Aorta (tissue), 5 donors: ENCODE data around the gene TMEM81. TPM values are rescaled to one million over a fixed set of nuclear protein-coding genes. Genes with fewer than 3 reads are reported as not detected.

Experiments used
- ATAC-seq: fragments of 200-7000 bp; cut with Tn5 transposase; one replicate; pipeline ENCODE4 v1.9.1; 2022; ENCODE audit warnings: moderate library complexity; ENCODE audit not compliant: low FRiP score
- DNase-seq, 2 donors: peaks; one replicate each; pipeline ENCODE4 v3.0.0-alpha.2; 2020
- H3K27ac ChIP-seq, 2 donors: one replicate each; pipeline ENCODE4 v1.5.1; 2013; ENCODE audit warnings: low read length in 2 of 2, mild to moderate bottlenecking in 2 of 2, moderate library complexity in 2 of 2, control low read depth in 1 of 2, inconsistent platforms in 1 of 2, low read depth in 1 of 2
- H3K27me3 ChIP-seq, 2 donors: one replicate each; pipeline ENCODE4 v1.6.1; 2013; ENCODE audit warnings: control low read depth in 1 of 2, low read length in 1 of 2, mild to moderate bottlenecking in 1 of 2, moderate library complexity in 1 of 2; ENCODE audit not compliant: insufficient read depth in 2 of 2, control insufficient read depth in 1 of 2
- H3K36me3 ChIP-seq, 2 donors: one replicate each; pipeline ENCODE4 v1.6.1; 2013; ENCODE audit warnings: control low read depth in 1 of 2, low read length in 1 of 2, mild to moderate bottlenecking in 1 of 2; ENCODE audit not compliant: insufficient read depth in 2 of 2, control insufficient read depth in 1 of 2
- H3K4me1 ChIP-seq, 2 donors: one replicate each; pipeline ENCODE4 v1.6.1; 2013; ENCODE audit warnings: low read length in 2 of 2, control low read depth in 1 of 2, mild to moderate bottlenecking in 1 of 2, moderate library complexity in 1 of 2; ENCODE audit not compliant: insufficient read depth in 2 of 2, control insufficient read depth in 1 of 2
- H3K4me3 ChIP-seq, 2 donors: one replicate each; pipeline ENCODE4 v1.5.1; 2013; ENCODE audit warnings: low read length in 2 of 2, control low read depth in 1 of 2, mild to moderate bottlenecking in 1 of 2
- H3K9me3 ChIP-seq: one replicate; pipeline ENCODE4 v1.6.1; 2013; ENCODE audit warnings: mild to moderate bottlenecking, low read length; ENCODE audit not compliant: control insufficient read depth
- WGBS, 2 donors: extraction: QIAGEN DNeasy Blood & Tissue Kit; methylation state at CpG; one replicate each; pipeline ENCODE4 v1.1.7; 2013; 5-methylcytosine and 5-hydroxymethylcytosine counted together
- intact Hi-C, 2 donors: fragments of 100-400 bp; cut with DNase I; formaldehyde crosslinking; loops; one replicate each; pipeline versions ENCODE4 v1.14.2 to v1.15.0; 2022
- polyA plus RNA-seq, 2 donors: library from polyadenylated mRNA; stranded (reverse); fragments of 200-250 nt; gene quantifications; one replicate each; pipeline ENCODE4 v1.2.3, GENCODE V29; 2013
- total RNA-seq, 2 donors: library from RNA; stranded (reverse); fragmentation: NEBNext Ultra II Directional; extraction: Animal tissue kit (Norgen Biotek cat#: 25700); gene quantifications; one replicate each; pipeline ENCODE4 v1.2.1, GENCODE V29; 2021
- donor health status: healthy with polysubstance abuse.
- donor health status: Bipolar disorder and iron deficiency.
- donor health status: DM: no; HTN: no; CAD: no.
- donor health status: DM: no; HTN: no; CAD: no.
- donor health status: DM: yes; HTN: yes; CAD: no.

The TMEM81 gene
- total and polyA plus RNA-seq, 4 donors = 1.1 to 4.1 (median 2.7) TPM

- Histone ChIP-seq H3K9me3 (no peaks in the 10 kb centered on the region), H3K36me3 (no peaks in the 10 kb centered on the region), H3K4me1 (no peaks in the 10 kb centered on the region), H3K27ac (no peak overlapping the region), H3K27me3 (no peaks in the 10 kb centered on the region), H3K4me3 (no peak overlapping the region)
- DNase-seq = no peak
- WGBS, 2 donors = 24 to 28% methylated on average over 6 of the region's 6 CpGs
- intact Hi-C loops = no loop called here
- no peak for ATAC-seq
Measured at GRCh38 chr1:205049479-205049878, 34.8 kb downstream of the TMEM81 start.

DNA sequence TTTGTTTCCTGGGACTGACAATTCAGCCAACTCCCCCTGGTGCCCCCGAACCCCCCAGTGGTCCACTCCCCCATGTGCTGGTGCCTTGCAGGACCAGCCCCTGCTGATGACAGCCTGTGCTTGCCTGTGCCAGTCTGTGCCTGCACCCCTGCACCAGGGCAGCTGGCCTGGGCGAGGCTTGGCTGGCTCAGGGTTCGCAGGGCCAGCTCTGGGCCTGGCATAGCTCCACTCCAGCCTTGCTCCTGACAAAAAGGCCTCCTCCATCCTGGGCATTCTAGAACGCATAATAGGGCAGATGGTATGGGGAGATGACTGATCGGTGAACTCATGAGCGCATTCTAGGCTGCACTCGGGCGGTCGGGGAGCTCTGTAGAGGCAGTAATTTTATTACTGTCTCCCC is 35.9 kb downstream of the TMEM81 start:
- Histone ChIP-seq H3K9me3 (no peaks in the 10 kb centered on the region), H3K27ac (no peak overlapping the region), H3K27me3 (no peaks in the 10 kb centered on the region), H3K36me3 (no peaks in the 10 kb centered on the region), H3K4me3 (no peak overlapping the region), H3K4me1 (no peaks in the 10 kb centered on the region)
- intact Hi-C loops = no loop called here
- ATAC-seq = no peak
- no peak for DNase-seq
- 67 to 70% methylated on average over 9 of the region's 9 CpGs for WGBS, 2 donors

DNA sequence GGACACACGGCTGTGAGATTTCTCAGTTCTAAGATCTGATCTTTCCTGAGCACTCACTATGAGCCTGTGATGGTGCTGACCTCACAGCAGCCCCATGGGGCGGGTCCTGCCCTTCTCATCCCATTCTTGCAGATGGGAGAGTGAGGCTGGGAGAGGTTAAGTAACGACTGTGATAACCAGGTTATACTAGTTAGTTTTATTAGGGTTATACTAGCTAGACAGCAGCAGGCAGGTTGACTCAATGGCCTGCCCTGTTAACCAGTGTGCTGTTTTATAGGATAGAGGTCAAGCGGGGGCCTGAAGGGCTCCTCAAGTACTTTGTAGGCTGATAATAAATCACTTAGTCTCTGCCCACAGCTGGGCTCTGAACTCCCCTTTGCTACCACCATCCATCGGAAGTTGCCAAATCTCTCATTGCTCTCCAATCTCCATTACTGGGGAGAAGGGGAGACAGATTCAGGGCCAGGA is 36.5 kb downstream of the TMEM81 start:
- H3K9me3 ChIP-seq = no peaks in the 10 kb centered on the region
- no peak overlapping the region for H3K4me3 ChIP-seq
- no peaks in the 10 kb centered on the region for H3K36me3 ChIP-seq
- intact Hi-C loops = no loop called here
- 83 to 85% methylated on average over 5 of the region's 5 CpGs for WGBS, 2 donors
- H3K4me1 ChIP-seq = no peaks in the 10 kb centered on the region
- ATAC-seq (no peak), DNase-seq (no peak)
- no peaks in the 10 kb centered on the region for H3K27me3 ChIP-seq
- H3K27ac ChIP-seq = no peak overlapping the region

- Histone ChIP-seq H3K36me3 (no peaks in the 10 kb centered on the region), H3K27ac (no peak overlapping the region)
- intact Hi-C loops = no loop called here
Measured at GRCh38 chr1:205046870-205047269, 37.4 kb downstream of the TMEM81 start.

GRCh38 chr1:205045146-205045545 is 39.1 kb downstream of the TMEM81 start:
- DNase-seq (no peak), ATAC-seq (no peak)
- WGBS, 2 donors = 13 to 16% methylated on average over 11 of the region's 11 CpGs
- Histone ChIP-seq H3K4me1 (no peaks in the 10 kb centered on the region), H3K9me3 (no peaks in the 10 kb centered on the region), H3K36me3 (no peaks in the 10 kb centered on the region), H3K27me3 (no peaks in the 10 kb centered on the region), H3K4me3 (no peak overlapping the region), H3K27ac (no peak overlapping the region)
- intact Hi-C loops = no loop called here

More at GRCh38 chr1:205046870-205047269, 37.4 kb downstream of the TMEM81 start:
- Histone ChIP-seq H3K4me3 (no peak overlapping the region), H3K27me3 (no peaks in the 10 kb centered on the region), H3K4me1 (no peaks in the 10 kb centered on the region), H3K9me3 (no peaks in the 10 kb centered on the region)
- DNase-seq (no peak), ATAC-seq (no peak)
- WGBS, 2 donors = 67 to 72% methylated on average over 4 of the region's 4 CpGs

- Histone ChIP-seq H3K4me3 (no peak overlapping the region), H3K9me3 (no peaks in the 10 kb centered on the region), H3K4me1 (no peaks in the 10 kb centered on the region), H3K27ac (no peak overlapping the region), H3K27me3 (no peaks in the 10 kb centered on the region), H3K36me3 (no peaks in the 10 kb centered on the region)
- intact Hi-C loops = no loop called here
- whole genome bisulfite sequencing, 2 donors = 18 to 21% methylated on average over 5 of the region's 5 CpGs
- ATAC-seq (no peak), DNase-seq (no peak)
Measured at GRCh38 chr1:205044741-205045140, 39.5 kb downstream of the TMEM81 start.

DNA sequence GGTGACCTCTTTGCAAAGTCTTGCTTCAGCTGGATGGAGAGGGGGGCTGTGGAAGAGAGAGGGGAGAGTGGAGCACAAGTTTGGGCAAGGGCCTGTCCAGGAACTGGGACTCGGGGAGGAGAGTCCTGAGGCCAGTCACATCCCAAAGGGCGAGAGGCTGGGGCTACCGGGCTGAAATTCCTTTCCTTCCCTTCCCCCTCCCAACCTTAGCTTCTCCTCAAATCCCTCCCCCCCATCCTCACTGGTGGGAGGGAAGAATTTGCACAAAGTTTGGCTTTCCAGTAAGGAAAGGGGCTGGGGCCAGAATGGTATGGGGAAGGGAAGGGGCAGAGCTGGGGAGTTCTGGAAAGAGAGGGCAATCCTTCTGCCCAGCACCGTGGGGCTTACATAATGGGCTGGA is 40.4 kb downstream of the TMEM81 start:
- no peak overlapping the region for H3K4me3 ChIP-seq

GRCh38 chr1:205042911-205043806 is 41.1 kb downstream of the TMEM81 start, which contains the start of gene CNTN2:
Gene CNTN2, plus strand, starts transcription at chr1:205043212. Its CDS starts 9,974 bp downstream, at chr1:205053186.
- DNase-seq (no peak), ATAC-seq (no peak)
- intact Hi-C loops = no loop called here
- Histone ChIP-seq H3K36me3 (no peaks in the 10 kb centered on the region), H3K4me1 (no peaks in the 10 kb centered on the region), H3K27ac (no peak within 1 kb of the TSS), H3K27me3 (no peaks in the 10 kb centered on the region), H3K9me3 (no peaks in the 10 kb centered on the region), H3K4me3 (no peak within 1 kb of the TSS)
- WGBS, 2 donors = 6 to 7% methylated on average over 38 to 53 of the region's 53 CpGs

More for the DNA sequence above, 40.4 kb downstream of the TMEM81 start:
- Histone ChIP-seq H3K27me3 (no peaks in the 10 kb centered on the region), H3K4me1 (no peaks in the 10 kb centered on the region), H3K27ac (no peak overlapping the region), H3K36me3 (no peaks in the 10 kb centered on the region), H3K9me3 (no peaks in the 10 kb centered on the region)
- no peak for ATAC-seq
- WGBS, 2 donors = 11 to 28% methylated on average over 4 of the region's 4 CpGs
- intact Hi-C loops = no loop called here
- DNase-seq = no peak
